ENCODE results near the gene ARID1A.
"Not testable (repeated sequence)": the region's sequence is repeated elsewhere in the genome, so short reads cannot be mapped to it uniquely, and the experiment has no call there.

ARID1A gene

DNA sequence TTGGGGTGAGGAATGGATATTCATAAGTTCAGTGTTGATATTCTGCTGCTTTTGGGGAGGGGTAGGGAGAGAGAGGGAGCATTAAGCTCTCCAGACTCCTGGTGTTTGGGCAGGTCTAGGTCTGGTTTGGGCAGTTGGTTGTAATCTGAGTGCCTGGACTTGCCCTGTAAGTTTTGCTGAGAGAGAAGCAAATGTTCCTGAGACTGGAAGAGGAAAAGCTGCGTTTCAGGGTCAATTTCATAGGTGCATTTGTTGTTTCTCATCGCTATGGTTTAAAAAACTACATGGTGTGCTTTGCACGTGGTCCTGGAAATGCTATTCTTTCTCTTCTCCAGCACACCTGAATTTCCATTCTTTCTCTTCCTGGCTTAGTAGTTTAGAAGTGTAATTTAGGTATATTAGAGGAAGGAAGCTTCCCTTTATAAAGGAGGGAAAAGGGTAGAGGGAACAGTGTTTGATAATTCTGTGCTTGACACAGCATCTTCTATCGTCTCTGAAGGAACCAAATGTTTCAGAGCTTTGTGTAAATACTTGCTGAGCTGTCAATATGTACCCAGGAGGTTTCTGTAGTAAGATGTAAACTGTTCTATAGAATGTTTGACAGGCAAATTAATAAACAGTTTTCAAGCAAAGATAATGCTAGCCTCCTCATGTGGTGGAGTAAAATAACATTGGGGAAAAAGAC is 6.3 kb downstream of the ARID1A start:
- Histone ChIP-seq H2AK5ac (ENCODE audit: low read length) (no peak overlapping the region), H2BK120ac (ENCODE audit: low read depth, low read length) (no peak overlapping the region), H3K36me3 (ENCODE audit: control insufficient read depth, insufficient read depth, low read length) (no peaks in the 10 kb centered on the region), H3K18ac (ENCODE audit: low read length) (no peak overlapping the region), H3K4me1 (ENCODE audit: control insufficient read depth, low read depth, low read length) (peaks cover 32% of the 10 kb centered on the region), H3K79me1 (ENCODE audit: low read length) (peaks cover 4% of the 10 kb centered on the region), H3K4me2 (ENCODE audit: low read length) (no peak overlapping the region), H2BK5ac (ENCODE audit: low read length) (no peak overlapping the region), H3K27ac (ENCODE audit: low read depth, low read length) (no peak overlapping the region), H3K4ac (ENCODE audit: low read depth, low read length) (no peak overlapping the region), H4K8ac (ENCODE audit: low read depth, low read length) (no peak overlapping the region), H2BK15ac (replicated peaks; ENCODE audit: low read depth) (no peak overlapping the region), H3K79me2 (ENCODE audit: control insufficient read depth, insufficient read depth, low read length) (peaks cover 100% of the 10 kb centered on the region), H3K56ac (ENCODE audit: low read length) (peak overlapping the region; percentile 62), H3K9ac (ENCODE audit: low read length) (no peak overlapping the region), H3K27me3 (ENCODE audit: insufficient read depth, low read length, poor library complexity) (no peaks in the 10 kb centered on the region), H4K5ac (ENCODE audit: low read length) (no peak overlapping the region), H3K23ac (ENCODE audit: low read length) (no peak overlapping the region), H3K4me3 (ENCODE audit: low read length) (no peak overlapping the region)
- DNase-seq, result no peak
- WGBS (ENCODE audit: extremely low coverage, insufficient coverage, low lambda C conversion rate), result no CpG with 5 or more reads among the region's 4 CpGs

DNA sequence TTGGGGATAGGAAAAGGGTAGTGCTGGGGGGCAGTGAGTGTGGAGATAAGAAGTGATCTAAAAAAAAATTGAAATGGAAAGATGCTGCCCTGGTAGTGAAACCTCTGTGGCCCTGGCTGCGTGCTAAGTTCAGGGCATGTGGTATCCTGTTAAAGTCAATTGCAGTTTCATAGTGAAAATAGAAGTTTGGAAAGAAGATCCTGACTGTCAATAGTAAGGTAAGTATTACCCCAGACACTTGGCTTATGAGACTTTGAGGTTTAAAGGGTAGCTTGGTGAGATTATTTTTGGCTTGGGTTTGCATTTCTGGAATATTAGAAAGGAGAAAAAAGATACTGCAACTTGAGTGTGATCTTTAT is 6.8 kb downstream of the ARID1A start:
- Histone ChIP-seq H3K4ac (ENCODE audit: low read depth, low read length) (no peak overlapping the region), H2AK5ac (ENCODE audit: low read length) (no peak overlapping the region), H3K27ac (ENCODE audit: low read depth, low read length) (no peak overlapping the region), H4K5ac (ENCODE audit: low read length) (no peak overlapping the region), H3K4me1 (ENCODE audit: control insufficient read depth, low read depth, low read length) (peaks cover 32% of the 10 kb centered on the region), H3K4me2 (ENCODE audit: low read length) (no peak overlapping the region), H3K4me3 (ENCODE audit: low read length) (no peak overlapping the region), H3K56ac (ENCODE audit: low read length) (no peak overlapping the region), H3K79me1 (ENCODE audit: low read length) (peaks cover 4% of the 10 kb centered on the region), H2BK5ac (ENCODE audit: low read length) (no peak overlapping the region), H3K18ac (ENCODE audit: low read length) (no peak overlapping the region), H2BK15ac (replicated peaks; ENCODE audit: low read depth) (no peak overlapping the region), H3K36me3 (ENCODE audit: control insufficient read depth, insufficient read depth, low read length) (no peaks in the 10 kb centered on the region), H3K79me2 (ENCODE audit: control insufficient read depth, insufficient read depth, low read length) (peaks cover 100% of the 10 kb centered on the region), H3K23ac (ENCODE audit: low read length) (no peak overlapping the region), H2BK120ac (ENCODE audit: low read depth, low read length) (no peak overlapping the region), H3K27me3 (ENCODE audit: insufficient read depth, low read length, poor library complexity) (no peaks in the 10 kb centered on the region), H3K9ac (ENCODE audit: low read length) (no peak overlapping the region), H4K8ac (ENCODE audit: low read depth, low read length) (no peak overlapping the region)
- no peak for DNase-seq
- no CpG with 5 or more reads among the region's 1 CpG for WGBS (ENCODE audit: extremely low coverage, insufficient coverage, low lambda C conversion rate)

DNA sequence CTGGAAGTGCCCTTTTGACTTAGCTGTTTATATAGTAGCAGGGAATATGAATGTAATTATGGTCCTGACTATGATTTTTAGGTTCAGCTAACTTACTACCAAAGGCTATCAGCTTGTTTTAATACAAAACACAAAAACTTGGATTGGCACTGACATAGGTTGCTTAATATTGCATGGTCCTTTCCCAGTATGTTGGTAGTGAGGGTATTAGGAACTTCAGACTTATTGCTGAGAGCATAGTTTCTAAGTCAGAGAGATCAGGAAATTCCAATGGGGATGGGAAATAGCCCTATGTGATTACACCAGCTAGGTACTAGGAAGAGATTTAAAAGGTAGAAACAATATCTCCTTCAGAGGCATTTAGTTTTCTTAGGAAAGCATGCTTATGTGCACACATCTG is 7.7 kb downstream of the ARID1A start:
- H2AK5ac ChIP-seq (ENCODE audit: low read length), result no peak overlapping the region
- H3K9ac ChIP-seq (ENCODE audit: low read length), result no peak overlapping the region
- H3K79me1 ChIP-seq (ENCODE audit: low read length), result peaks cover 4% of the 10 kb centered on the region
- DNase-seq, result no peak
- H3K27ac ChIP-seq (ENCODE audit: low read depth, low read length), result no peak overlapping the region
- no peak overlapping the region for H2BK120ac ChIP-seq (ENCODE audit: low read depth, low read length)
- no peak overlapping the region for H2BK15ac ChIP-seq (replicated peaks; ENCODE audit: low read depth)
- no peak overlapping the region for H4K5ac ChIP-seq (ENCODE audit: low read length)
- no peaks in the 10 kb centered on the region for H3K27me3 ChIP-seq (ENCODE audit: insufficient read depth, low read length, poor library complexity)
- H3K4me2 ChIP-seq (ENCODE audit: low read length), result no peak overlapping the region
- H4K8ac ChIP-seq (ENCODE audit: low read depth, low read length), result no peak overlapping the region
- H3K79me2 ChIP-seq (ENCODE audit: control insufficient read depth, insufficient read depth, low read length), result peaks cover 97% of the 10 kb centered on the region
- no peak overlapping the region for H3K18ac ChIP-seq (ENCODE audit: low read length)
- H3K4ac ChIP-seq (ENCODE audit: low read depth, low read length), result no peak overlapping the region
- no peak overlapping the region for H3K56ac ChIP-seq (ENCODE audit: low read length)
- no peak overlapping the region for H2BK5ac ChIP-seq (ENCODE audit: low read length)
- peaks cover 30% of the 10 kb centered on the region for H3K4me1 ChIP-seq (ENCODE audit: control insufficient read depth, low read depth, low read length)
- H3K4me3 ChIP-seq (ENCODE audit: low read length), result no peak overlapping the region
- no peak overlapping the region for H3K23ac ChIP-seq (ENCODE audit: low read length)
- H3K36me3 ChIP-seq (ENCODE audit: control insufficient read depth, insufficient read depth, low read length), result no peaks in the 10 kb centered on the region

DNA sequence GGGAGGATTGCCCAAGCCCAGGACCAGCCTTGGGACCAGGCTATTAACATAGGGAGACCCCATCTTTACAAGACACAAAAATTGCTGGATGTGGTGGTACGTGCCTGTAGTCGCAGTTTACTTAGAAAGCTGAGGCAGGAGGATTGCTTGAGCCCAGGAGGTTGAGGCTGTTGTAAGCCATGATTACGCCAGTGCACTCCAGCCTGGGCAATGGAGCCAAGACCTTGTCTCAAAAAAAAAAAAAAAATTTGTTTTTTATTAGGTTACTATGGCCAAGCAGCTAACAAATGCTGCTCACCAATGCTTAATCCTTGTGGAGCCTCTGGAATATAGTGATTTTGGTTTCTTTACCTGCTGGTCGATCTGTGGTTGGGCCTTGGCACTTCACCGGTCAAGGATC is 8.8 kb downstream of the ARID1A start:
- Histone ChIP-seq H2AK5ac (ENCODE audit: low read length) (no peak overlapping the region), H3K4ac (ENCODE audit: low read depth, low read length) (no peak overlapping the region), H2BK120ac (ENCODE audit: low read depth, low read length) (no peak overlapping the region), H3K56ac (ENCODE audit: low read length) (no peak overlapping the region), H2BK15ac (replicated peaks; ENCODE audit: low read depth) (no peak overlapping the region), H4K5ac (ENCODE audit: low read length) (no peak overlapping the region), H2BK5ac (ENCODE audit: low read length) (no peak overlapping the region), H3K4me1 (ENCODE audit: control insufficient read depth, low read depth, low read length) (peaks cover 25% of the 10 kb centered on the region), H3K36me3 (ENCODE audit: control insufficient read depth, insufficient read depth, low read length) (peaks cover 1% of the 10 kb centered on the region), H3K18ac (ENCODE audit: low read length) (no peak overlapping the region), H3K4me2 (ENCODE audit: low read length) (no peak overlapping the region), H3K23ac (ENCODE audit: low read length) (no peak overlapping the region), H3K79me1 (ENCODE audit: low read length) (peaks cover 6% of the 10 kb centered on the region), H3K9ac (ENCODE audit: low read length) (no peak overlapping the region), H3K27ac (ENCODE audit: low read depth, low read length) (no peak overlapping the region), H3K27me3 (ENCODE audit: insufficient read depth, low read length, poor library complexity) (no peaks in the 10 kb centered on the region), H3K79me2 (ENCODE audit: control insufficient read depth, insufficient read depth, low read length) (peaks cover 96% of the 10 kb centered on the region), H4K8ac (ENCODE audit: low read depth, low read length) (no peak overlapping the region), H3K4me3 (ENCODE audit: low read length) (no peak overlapping the region)
- no CpG with 5 or more reads among the region's 5 CpGs for WGBS (ENCODE audit: extremely low coverage, insufficient coverage, low lambda C conversion rate)
- no peak for DNase-seq

DNA sequence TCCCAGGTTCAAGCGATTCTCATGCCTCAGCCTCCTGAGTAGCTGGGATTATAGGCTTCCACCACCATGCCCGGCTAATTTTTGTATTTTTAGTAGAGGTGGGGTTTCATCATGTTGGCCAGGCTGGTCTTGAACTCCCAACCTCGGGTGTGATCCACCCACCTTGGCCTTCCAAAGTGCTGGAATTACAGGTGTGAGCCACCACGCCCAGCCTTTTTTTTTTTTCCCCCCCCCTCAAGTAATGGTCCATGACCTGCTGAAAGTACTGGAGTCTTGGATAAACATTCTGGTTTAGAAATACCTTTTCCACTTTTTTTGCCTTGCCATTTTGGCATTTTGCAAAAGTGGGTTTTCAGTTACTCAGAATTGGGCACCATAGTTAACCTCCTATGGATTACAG is 9.4 kb downstream of the ARID1A start:
- H3K18ac ChIP-seq (ENCODE audit: low read length); DNase-seq; H2BK15ac ChIP-seq (replicated peaks; ENCODE audit: low read depth); H3K4me2 ChIP-seq (ENCODE audit: low read length); H3K23ac ChIP-seq (ENCODE audit: low read length); H2BK120ac ChIP-seq (ENCODE audit: low read depth, low read length); H3K56ac ChIP-seq (ENCODE audit: low read length); H3K27me3 ChIP-seq (ENCODE audit: insufficient read depth, low read length, poor library complexity); H3K27ac ChIP-seq (ENCODE audit: low read depth, low read length); H2BK5ac ChIP-seq (ENCODE audit: low read length); H4K5ac ChIP-seq (ENCODE audit: low read length); H3K4me3 ChIP-seq (ENCODE audit: low read length); H3K9ac ChIP-seq (ENCODE audit: low read length); H2AK5ac ChIP-seq (ENCODE audit: low read length); H4K8ac ChIP-seq (ENCODE audit: low read depth, low read length); H3K36me3 ChIP-seq (ENCODE audit: control insufficient read depth, insufficient read depth, low read length); H3K79me1 ChIP-seq (ENCODE audit: low read length); H3K4ac ChIP-seq (ENCODE audit: low read depth, low read length): not testable (repeated sequence)
- Histone ChIP-seq H3K4me1 (ENCODE audit: control insufficient read depth, low read depth, low read length) (peaks cover 23% of the 10 kb centered on the region), H3K79me2 (ENCODE audit: control insufficient read depth, insufficient read depth, low read length) (peaks cover 92% of the 10 kb centered on the region)
- no CpG with 5 or more reads among the region's 4 CpGs for WGBS (ENCODE audit: extremely low coverage, insufficient coverage, low lambda C conversion rate)

DNA sequence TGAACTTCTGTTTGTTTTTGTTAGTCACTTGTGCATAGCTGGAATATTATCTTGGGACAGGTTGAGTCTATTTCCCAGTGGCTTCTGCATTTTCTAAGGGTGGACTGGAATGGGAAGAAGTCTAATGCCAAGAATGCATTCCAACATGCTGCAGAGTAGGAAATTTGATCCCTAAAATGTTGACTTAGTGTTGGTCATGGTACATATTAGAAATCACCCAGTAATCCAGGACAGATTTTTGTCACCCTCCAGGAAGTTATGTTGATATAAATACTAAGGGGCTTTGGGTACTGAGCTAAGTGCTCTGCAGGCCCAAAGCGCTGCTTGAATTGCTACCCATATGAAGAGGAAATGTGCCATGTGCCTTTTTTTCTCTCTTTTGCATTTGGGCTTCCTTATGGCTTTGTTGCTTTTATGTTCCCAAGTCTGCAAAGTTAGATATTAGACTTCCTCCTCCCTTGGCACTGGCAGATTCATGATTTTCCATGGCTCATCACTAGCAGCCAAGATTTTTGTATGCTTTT is 10.0 kb downstream of the ARID1A start:
- H3K4me1 ChIP-seq (ENCODE audit: control insufficient read depth, low read depth, low read length), result peaks cover 19% of the 10 kb centered on the region
- H4K8ac ChIP-seq (ENCODE audit: low read depth, low read length), result no peak overlapping the region
- no CpG with 5 or more reads among the region's 1 CpG for WGBS (ENCODE audit: extremely low coverage, insufficient coverage, low lambda C conversion rate)
- no peak overlapping the region for H3K4me3 ChIP-seq (ENCODE audit: low read length)
- no peak overlapping the region for H4K5ac ChIP-seq (ENCODE audit: low read length)
- H3K9ac ChIP-seq (ENCODE audit: low read length), result no peak overlapping the region
- H3K4ac ChIP-seq (ENCODE audit: low read depth, low read length), result no peak overlapping the region
- H2BK120ac ChIP-seq (ENCODE audit: low read depth, low read length), result no peak overlapping the region
- no peak overlapping the region for H3K4me2 ChIP-seq (ENCODE audit: low read length)
- H2AK5ac ChIP-seq (ENCODE audit: low read length), result no peak overlapping the region
- no peak overlapping the region for H3K18ac ChIP-seq (ENCODE audit: low read length)
- H3K27me3 ChIP-seq (ENCODE audit: insufficient read depth, low read length, poor library complexity), result no peaks in the 10 kb centered on the region
- no peak for DNase-seq
- H2BK15ac ChIP-seq (replicated peaks; ENCODE audit: low read depth), result no peak overlapping the region
- peaks cover 92% of the 10 kb centered on the region for H3K79me2 ChIP-seq (ENCODE audit: control insufficient read depth, insufficient read depth, low read length)
- no peak overlapping the region for H3K27ac ChIP-seq (ENCODE audit: low read depth, low read length)
- peaks cover 1% of the 10 kb centered on the region for H3K36me3 ChIP-seq (ENCODE audit: control insufficient read depth, insufficient read depth, low read length)
- no peak overlapping the region for H3K23ac ChIP-seq (ENCODE audit: low read length)
- H3K79me1 ChIP-seq (ENCODE audit: low read length), result peaks cover 6% of the 10 kb centered on the region
- no peak overlapping the region for H3K56ac ChIP-seq (ENCODE audit: low read length)
- no peak overlapping the region for H2BK5ac ChIP-seq (ENCODE audit: low read length)

Measured in mesendoderm (in vitro differentiated cells).